Measurements from ENCODE around the gene AAMP. TPM values are rescaled to one million over a fixed set of nuclear protein-coding genes. Genes with fewer than 3 reads are reported as not detected.

Gene AAMP
- total RNA-seq, 1 experiment from 2014 or later = 125 TPM

DNA sequence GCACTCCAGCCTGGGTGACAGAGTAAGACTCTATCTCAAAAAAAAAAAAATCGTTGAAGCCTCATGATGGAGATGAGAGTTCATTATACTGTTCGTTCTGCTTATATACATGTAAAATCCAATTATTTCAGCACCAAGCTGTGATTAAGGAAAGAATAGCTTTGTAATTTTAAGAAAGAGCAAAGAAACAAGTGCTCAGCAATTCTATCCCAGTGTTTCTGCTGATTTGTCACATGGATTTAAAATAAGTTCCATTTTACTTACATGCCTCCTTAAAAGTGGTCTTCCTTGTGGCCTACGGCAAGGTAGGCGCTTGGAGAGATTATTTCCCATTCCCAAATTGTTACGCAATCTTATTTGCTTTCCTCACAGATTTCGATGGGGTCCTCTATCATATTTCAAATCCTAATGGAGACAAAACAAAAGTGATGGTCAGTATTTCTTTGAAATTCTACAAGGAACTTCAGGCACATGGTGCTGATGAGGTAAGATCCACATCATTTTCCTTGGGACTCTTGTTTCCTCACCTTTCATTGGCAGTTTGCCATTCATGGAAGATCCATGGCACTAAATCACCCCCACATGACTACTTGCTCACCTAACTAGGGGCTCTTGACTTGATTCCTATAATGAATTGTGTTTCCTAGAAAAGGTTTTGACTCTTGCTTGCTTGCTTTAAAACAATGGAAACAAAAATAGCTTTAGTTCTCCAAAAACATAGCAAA, 41.4 kb downstream of the AAMP start (continued):
- TF ChIP-seq, protein P1, sequence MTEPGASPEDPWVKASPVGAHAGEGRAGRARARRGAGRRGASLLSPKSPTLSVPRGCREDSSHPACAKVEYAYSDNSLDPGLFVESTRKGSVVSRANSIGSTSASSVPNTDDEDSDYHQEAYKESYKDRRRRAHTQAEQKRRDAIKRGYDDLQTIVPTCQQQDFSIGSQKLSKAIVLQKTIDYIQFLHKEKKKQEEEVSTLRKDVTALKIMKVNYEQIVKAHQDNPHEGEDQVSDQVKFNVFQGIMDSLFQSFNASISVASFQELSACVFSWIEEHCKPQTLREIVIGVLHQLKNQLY (CRISPR knock-in tag; IDR thresholded peaks at IDR 0.05) = no peak
- TF ChIP-seq PRRX2 (CRISPR knock-in tag; IDR thresholded peaks at IDR 0.05) = no peak
- TF ChIP-seq CREB1 (CRISPR knock-in tag; IDR thresholded peaks at IDR 0.05) = no peak
- no peak for TF ChIP-seq ZNF263 (CRISPR knock-in tag; IDR thresholded peaks at IDR 0.05; ENCODE audit: low read depth)
- TF ChIP-seq IRF2 (CRISPR knock-in tag; IDR thresholded peaks at IDR 0.05; ENCODE audit: borderline replicate concordance, low read depth) = no peak
- TF ChIP-seq SOX15 (CRISPR knock-in tag; IDR thresholded peaks at IDR 0.05) = no peak
- TF ChIP-seq TP53 (CRISPR knock-in tag; IDR thresholded peaks at IDR 0.05) = no peak
- TF ChIP-seq, protein P2, sequence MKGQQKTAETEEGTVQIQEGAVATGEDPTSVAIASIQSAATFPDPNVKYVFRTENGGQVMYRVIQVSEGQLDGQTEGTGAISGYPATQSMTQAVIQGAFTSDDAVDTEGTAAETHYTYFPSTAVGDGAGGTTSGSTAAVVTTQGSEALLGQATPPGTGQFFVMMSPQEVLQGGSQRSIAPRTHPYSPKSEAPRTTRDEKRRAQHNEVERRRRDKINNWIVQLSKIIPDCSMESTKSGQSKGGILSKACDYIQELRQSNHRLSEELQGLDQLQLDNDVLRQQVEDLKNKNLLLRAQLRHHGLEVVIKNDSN (CRISPR knock-in tag; IDR thresholded peaks at IDR 0.05) = no peak
- no peak for TF ChIP-seq TCF7 (CRISPR knock-in tag; IDR thresholded peaks at IDR 0.05; ENCODE audit: low read depth)
- TF ChIP-seq FOXP1 (CRISPR knock-in tag; IDR thresholded peaks at IDR 0.05; ENCODE audit: borderline replicate concordance) = no peak
- no peak for TF ChIP-seq FOXJ3 (CRISPR knock-in tag; IDR thresholded peaks at IDR 0.05; ENCODE audit: borderline replicate concordance)

DNA sequence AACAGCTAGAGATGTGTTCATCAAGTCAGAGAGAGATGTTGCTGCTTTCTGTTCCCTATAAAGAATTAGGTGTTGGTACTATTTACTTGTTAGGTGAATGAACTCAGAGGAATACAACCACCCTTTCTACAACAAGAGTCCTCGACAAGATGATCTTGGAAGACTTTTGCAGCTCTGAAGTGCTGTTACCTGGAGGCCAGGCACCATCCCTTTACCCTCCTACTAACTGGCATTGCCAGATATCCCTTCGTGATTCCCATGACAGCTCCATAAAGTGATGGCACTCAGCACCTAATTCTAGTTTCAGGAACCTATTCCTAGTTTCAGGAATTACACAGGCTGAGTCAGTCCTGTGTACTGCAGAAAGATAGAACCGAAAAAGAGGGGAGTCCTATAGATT, 43.0 kb downstream of the AAMP start:
- POLR2A ChIA-PET = interaction anchor here (0.6 to 0.7 kb wide), 5 partner anchors 10 to 64 kb away, joined by 3 to 6 read pairs (median 4); no protein-coding TSS in a partner anchor
- CTCF ChIA-PET = interaction anchor here (1.5 kb wide), 1 partner anchor 169 kb away, joined by 3 read pairs; no protein-coding TSS in a partner anchor
- no peak overlapping the region for H3K27ac Mint-ChIP-seq

More for the DNA sequence above, 43.0 kb downstream of the AAMP start:
- TF ChIP-seq ETV6 (CRISPR knock-in tag; IDR thresholded peaks at IDR 0.05) (no peak), CREB1 (CRISPR knock-in tag; IDR thresholded peaks at IDR 0.05) (no peak), EMX1 (CRISPR knock-in tag; IDR thresholded peaks at IDR 0.05) (no peak), ZNF263 (CRISPR knock-in tag; IDR thresholded peaks at IDR 0.05; ENCODE audit: low read depth) (no peak), RELA (CRISPR knock-in tag; IDR thresholded peaks at IDR 0.05; ENCODE audit: borderline replicate concordance) (no peak), NR3C1 (CRISPR knock-in tag; conservative IDR thresholded peaks at IDR 0.05; ENCODE audit: low read depth) (no peak), SP1 (CRISPR knock-in tag; conservative IDR thresholded peaks at IDR 0.05) (no peak), FOXJ3 (CRISPR knock-in tag; IDR thresholded peaks at IDR 0.05; ENCODE audit: borderline replicate concordance) (no peak)
- TF ChIP-seq, protein P3, sequence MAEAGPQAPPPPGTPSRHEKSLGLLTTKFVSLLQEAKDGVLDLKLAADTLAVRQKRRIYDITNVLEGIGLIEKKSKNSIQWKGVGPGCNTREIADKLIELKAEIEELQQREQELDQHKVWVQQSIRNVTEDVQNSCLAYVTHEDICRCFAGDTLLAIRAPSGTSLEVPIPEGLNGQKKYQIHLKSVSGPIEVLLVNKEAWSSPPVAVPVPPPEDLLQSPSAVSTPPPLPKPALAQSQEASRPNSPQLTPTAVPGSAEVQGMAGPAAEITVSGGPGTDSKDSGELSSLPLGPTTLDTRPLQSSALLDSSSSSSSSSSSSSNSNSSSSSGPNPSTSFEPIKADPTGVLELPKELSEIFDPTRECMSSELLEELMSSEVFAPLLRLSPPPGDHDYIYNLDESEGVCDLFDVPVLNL (CRISPR knock-in tag; IDR thresholded peaks at IDR 0.05; ENCODE audit: borderline replicate concordance, low read depth) = no peak
- TF ChIP-seq, protein P4, sequence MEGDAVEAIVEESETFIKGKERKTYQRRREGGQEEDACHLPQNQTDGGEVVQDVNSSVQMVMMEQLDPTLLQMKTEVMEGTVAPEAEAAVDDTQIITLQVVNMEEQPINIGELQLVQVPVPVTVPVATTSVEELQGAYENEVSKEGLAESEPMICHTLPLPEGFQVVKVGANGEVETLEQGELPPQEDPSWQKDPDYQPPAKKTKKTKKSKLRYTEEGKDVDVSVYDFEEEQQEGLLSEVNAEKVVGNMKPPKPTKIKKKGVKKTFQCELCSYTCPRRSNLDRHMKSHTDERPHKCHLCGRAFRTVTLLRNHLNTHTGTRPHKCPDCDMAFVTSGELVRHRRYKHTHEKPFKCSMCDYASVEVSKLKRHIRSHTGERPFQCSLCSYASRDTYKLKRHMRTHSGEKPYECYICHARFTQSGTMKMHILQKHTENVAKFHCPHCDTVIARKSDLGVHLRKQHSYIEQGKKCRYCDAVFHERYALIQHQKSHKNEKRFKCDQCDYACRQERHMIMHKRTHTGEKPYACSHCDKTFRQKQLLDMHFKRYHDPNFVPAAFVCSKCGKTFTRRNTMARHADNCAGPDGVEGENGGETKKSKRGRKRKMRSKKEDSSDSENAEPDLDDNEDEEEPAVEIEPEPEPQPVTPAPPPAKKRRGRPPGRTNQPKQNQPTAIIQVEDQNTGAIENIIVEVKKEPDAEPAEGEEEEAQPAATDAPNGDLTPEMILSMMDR (IDR thresholded peaks at IDR 0.05) = no peak
- TF ChIP-seq, protein P1 (CRISPR knock-in tag; IDR thresholded peaks at IDR 0.05) = no peak
- TF ChIP-seq, protein P5, sequence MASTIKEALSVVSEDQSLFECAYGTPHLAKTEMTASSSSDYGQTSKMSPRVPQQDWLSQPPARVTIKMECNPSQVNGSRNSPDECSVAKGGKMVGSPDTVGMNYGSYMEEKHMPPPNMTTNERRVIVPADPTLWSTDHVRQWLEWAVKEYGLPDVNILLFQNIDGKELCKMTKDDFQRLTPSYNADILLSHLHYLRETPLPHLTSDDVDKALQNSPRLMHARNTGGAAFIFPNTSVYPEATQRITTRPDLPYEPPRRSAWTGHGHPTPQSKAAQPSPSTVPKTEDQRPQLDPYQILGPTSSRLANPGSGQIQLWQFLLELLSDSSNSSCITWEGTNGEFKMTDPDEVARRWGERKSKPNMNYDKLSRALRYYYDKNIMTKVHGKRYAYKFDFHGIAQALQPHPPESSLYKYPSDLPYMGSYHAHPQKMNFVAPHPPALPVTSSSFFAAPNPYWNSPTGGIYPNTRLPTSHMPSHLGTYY (CRISPR knock-in tag; IDR thresholded peaks at IDR 0.05) = no peak
- ATAC-seq (no peak), DNase-seq (ENCODE audit: low spot score) (no peak)
- Mint-ChIP-seq H3K36me3 (peaks cover 59% of the 10 kb centered on the region), H3K4me1 (no peaks in the 10 kb centered on the region), H3K9me3 (peaks cover 7% of the 10 kb centered on the region), H3K4me3 (no peak overlapping the region), H3K27me3 (ENCODE audit: low read depth) (no peaks in the 10 kb centered on the region)
